GM23248 (cell line): ENCODE data around the gene DYSF. TPM values are rescaled to one million over a fixed set of nuclear protein-coding genes. Genes with fewer than 3 reads are reported as not detected.

Experiments
- DNase-seq: peaks from one replicate; pipeline ENCODE4 v3.0.0-alpha.2; 2015
- H2AFZ ChIP-seq: fragments of 200-600 bp; sonication (generic); 2 replicates; pipeline ENCODE4 v1.6.1; 2016; ENCODE audit warnings: antibody characterized with exemption
- H3F3A ChIP-seq: fragments of 200-600 bp; sonication (generic); 2 replicates; pipeline ENCODE4 v1.6.1; 2016; ENCODE audit warnings: mild to moderate bottlenecking, antibody characterized with exemption, mixed run types; ENCODE audit not compliant: insufficient read depth
- H3K27ac ChIP-seq: fragments of 200-600 bp; sonication (generic); 2 replicates; pipeline ENCODE4 v1.5.1; 2016; ENCODE audit warnings: mild to moderate bottlenecking
- H3K27me3 ChIP-seq: fragments of 200-600 bp; sonication (generic); replicated peaks from 2 replicates; pipeline ENCODE4 v1.6.1; 2016; ENCODE audit warnings: mild to moderate bottlenecking; ENCODE audit not compliant: insufficient read depth
- H3K36me3 ChIP-seq: fragments of 200-600 bp; sonication (generic); 2 replicates; pipeline ENCODE4 v1.6.1; 2016; ENCODE audit warnings: low read depth, mild to moderate bottlenecking
- H3K4me1 ChIP-seq: fragments of 200-600 bp; sonication (generic); 2 replicates; pipeline ENCODE4 v1.6.1; 2016; ENCODE audit warnings: mild to moderate bottlenecking; ENCODE audit not compliant: insufficient read depth
- H3K4me2 ChIP-seq: fragments of 200-600 bp; sonication (generic); one replicate; pipeline ENCODE4 v1.6.1; 2016; ENCODE audit warnings: mild to moderate bottlenecking; ENCODE audit not compliant: unreplicated experiment
- H3K4me3 ChIP-seq: fragments of 200-600 bp; sonication (generic); 2 replicates; pipeline ENCODE4 v1.5.1; 2016; ENCODE audit warnings: mild to moderate bottlenecking
- H3K79me2 ChIP-seq: fragments of 200-600 bp; sonication (generic); 2 replicates; pipeline ENCODE4 v1.6.1; 2016; ENCODE audit warnings: mild to moderate bottlenecking; ENCODE audit not compliant: insufficient read depth
- H3K9ac ChIP-seq: fragments of 200-600 bp; sonication (generic); 2 replicates; pipeline ENCODE4 v1.6.1; 2016; ENCODE audit warnings: mild to moderate bottlenecking
- H3K9me2 ChIP-seq: fragments of 200-600 bp; sonication (generic); 2 replicates; pipeline ENCODE4 v1.6.1; 2016; ENCODE audit warnings: mixed run types, mild to moderate bottlenecking, moderate library complexity; ENCODE audit not compliant: insufficient read depth
- H3K9me3 ChIP-seq: fragments of 200-600 bp; sonication (generic); one replicate; pipeline ENCODE4 v1.6.1; 2017; ENCODE audit warnings: low read depth
- H4K20me1 ChIP-seq: fragments of 200-600 bp; sonication (generic); 2 replicates; pipeline ENCODE4 v1.6.0; 2016; ENCODE audit not compliant: insufficient read depth
- EZH2 ChIP-seq: fragments of 200-600 bp; sonication (generic); IDR thresholded peaks from 2 replicates; pipeline ENCODE4 v1.6.1; 2018; ENCODE audit warnings: antibody characterized with exemption, mild to moderate bottlenecking; ENCODE audit not compliant: insufficient read depth, poor library complexity, severe bottlenecking
- EZH2phosphoT487 ChIP-seq: fragments of 200-600 bp; sonication (generic); IDR thresholded peaks from 2 replicates; pipeline ENCODE4 v1.6.1; 2018; ENCODE audit warnings: antibody characterized with exemption, moderate library complexity, mild to moderate bottlenecking, low read depth; ENCODE audit not compliant: insufficient read depth
- WGBS, 2 experiments: methylation state at CpG; one replicate each; pipeline ENCODE4 v1.1.6; 2015 to 2017; ENCODE audit warnings: low lambda C conversion rate in 2 of 2, low coverage in 1 of 2; ENCODE audit errors: missing lambda C conversion rate in 2 of 2; 5-methylcytosine and 5-hydroxymethylcytosine counted together
- in situ Hi-C: fragments of 300-500 bp; cut with MboI; formaldehyde crosslinking; loops from 2 replicates; pipeline ENCODE4 v1.15.0; 2020
- polyA plus RNA-seq: library from polyadenylated mRNA; unstranded; fragments of >200 nt; fragmentation: Nextera tagmentation; extraction: Ambion mirVana; gene quantifications from 2 replicates; pipeline ENCODE4 v1.2.1, GENCODE V29; 2016
- total RNA-seq: library from RNA; depleted of rRNA; stranded (reverse); fragments of >200 nt; shearing (Covaris generic); gene quantifications from 2 replicates; pipeline ENCODE4 v1.2.3, GENCODE V29; 2014

The DYSF gene
- total and polyA plus RNA-seq, 2 experiments from 2014 or later, result 0.25 to 0.54 TPM

DNA sequence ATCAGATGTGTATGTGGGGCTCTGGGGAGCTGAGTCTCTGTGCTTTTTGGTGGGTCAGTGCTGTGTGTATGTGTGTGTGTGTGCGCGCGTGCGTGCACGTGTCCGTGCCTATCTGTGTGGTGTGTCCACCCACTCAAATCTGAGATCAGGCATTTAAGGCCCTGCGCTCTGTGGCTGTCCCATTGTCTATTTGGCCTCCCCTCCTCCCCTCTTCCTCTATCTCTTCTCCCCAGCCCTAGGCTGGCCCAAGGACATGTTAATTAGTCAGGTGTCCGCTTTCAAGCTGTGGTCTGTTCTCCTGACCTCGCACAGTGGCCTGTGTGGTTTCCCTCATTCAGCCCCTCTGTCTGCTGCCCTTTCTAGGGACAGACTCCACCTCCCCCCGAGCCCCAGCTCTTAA is 136.4 kb downstream of the DYSF start:
- Histone ChIP-seq H3K9me3 (no peaks in the 10 kb centered on the region), H3K4me1 (no peaks in the 10 kb centered on the region), H3K27ac (no peak overlapping the region), H2AFZ (no peak overlapping the region), H3F3A (no peaks in the 10 kb centered on the region), H3K36me3 (no peaks in the 10 kb centered on the region), H3K9ac (no peak overlapping the region), H3K79me2 (no peaks in the 10 kb centered on the region), H3K4me2 (no peak overlapping the region), H3K27me3 (peaks cover 17% of the 10 kb centered on the region; the same call in 1 of the 2 replicates), H4K20me1 (no peaks in the 10 kb centered on the region), H3K9me2 (no peaks in the 10 kb centered on the region), H3K4me3 (no peak overlapping the region)
- in situ Hi-C loops, result no loop called here
- DNase-seq, result no peak
- TF ChIP-seq EZH2 (no peak), EZH2phosphoT487 (no peak)
- WGBS, 2 experiments, result 74 to 84% methylated on average over 10 of the region's 10 CpGs

DNA sequence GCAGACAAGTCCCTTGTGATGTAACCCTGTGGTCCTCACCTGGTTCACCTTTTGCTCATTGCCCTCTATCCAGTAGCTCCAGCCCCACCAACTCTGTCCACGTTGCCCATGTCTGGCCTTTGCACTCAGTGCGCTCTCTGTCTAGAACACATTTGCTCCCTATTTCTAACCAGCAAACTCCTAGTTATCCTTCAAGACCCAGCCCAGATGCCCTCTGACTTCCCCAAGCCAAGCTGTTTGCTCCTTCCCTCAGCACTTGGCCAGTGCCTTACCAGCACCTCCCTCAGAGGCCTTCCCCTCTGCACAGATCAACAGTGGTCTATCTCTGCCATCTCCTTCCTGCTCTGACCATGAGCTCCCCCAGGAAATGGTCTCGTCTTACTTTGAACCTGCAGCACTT is 137.7 kb downstream of the DYSF start:
- in situ Hi-C loops, result no loop called here
- H3K79me2 ChIP-seq, result no peaks in the 10 kb centered on the region

DNA sequence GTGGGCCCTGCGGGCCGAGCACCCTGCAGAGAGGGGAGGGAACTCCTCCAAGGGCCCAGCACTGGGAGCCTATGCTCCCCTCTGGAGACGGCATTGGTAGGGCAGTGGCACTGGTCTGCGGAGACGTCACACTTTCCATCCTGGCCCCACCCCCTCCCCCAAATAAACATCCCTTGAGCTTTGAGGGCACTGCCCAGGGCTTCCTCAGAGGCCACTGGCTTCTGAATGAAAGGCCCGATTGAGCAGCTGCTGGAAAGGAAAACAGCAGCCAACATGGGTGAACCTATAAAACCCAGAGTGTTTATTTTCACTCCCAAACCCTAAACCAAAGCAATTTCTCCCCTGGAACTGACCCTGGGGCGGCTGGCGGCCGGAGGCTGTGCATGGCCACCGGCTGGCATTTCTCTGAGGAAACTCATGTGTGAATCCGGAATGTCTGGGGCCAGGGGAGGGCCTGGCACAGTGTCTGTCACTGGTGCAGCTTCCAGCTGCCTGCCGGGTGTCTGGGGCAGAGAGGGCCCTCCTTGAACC is 138.9 kb downstream of the DYSF start:
- Histone ChIP-seq H3K9ac (no peak overlapping the region), H3K79me2 (no peaks in the 10 kb centered on the region), H3F3A (no peaks in the 10 kb centered on the region), H3K4me3 (no peak overlapping the region), H2AFZ (no peak overlapping the region), H4K20me1 (no peaks in the 10 kb centered on the region), H3K9me3 (no peaks in the 10 kb centered on the region), H3K9me2 (no peaks in the 10 kb centered on the region), H3K4me1 (no peaks in the 10 kb centered on the region), H3K27ac (no peak overlapping the region), H3K36me3 (no peaks in the 10 kb centered on the region), H3K27me3 (peaks cover 17% of the 10 kb centered on the region; the same call in 1 of the 2 replicates), H3K4me2 (no peak overlapping the region)
- 71 to 81% methylated on average over 10 to 12 of the region's 12 CpGs for WGBS, 2 experiments
- no peak for DNase-seq
- TF ChIP-seq EZH2 (no peak), EZH2phosphoT487 (no peak)
- in situ Hi-C loops, result no loop called here

More for the DNA sequence above, 137.7 kb downstream of the DYSF start:
- no peaks in the 10 kb centered on the region for H3K4me1 ChIP-seq
- no peak overlapping the region for H3K4me2 ChIP-seq
- H4K20me1 ChIP-seq, result no peaks in the 10 kb centered on the region
- no peaks in the 10 kb centered on the region for H3F3A ChIP-seq
- TF ChIP-seq EZH2, result no peak
- TF ChIP-seq EZH2phosphoT487, result no peak
- H3K36me3 ChIP-seq, result no peaks in the 10 kb centered on the region
- no peak overlapping the region for H2AFZ ChIP-seq
- no peaks in the 10 kb centered on the region for H3K9me2 ChIP-seq
- DNase-seq, result no peak
- no peak overlapping the region for H3K4me3 ChIP-seq
- peaks cover 17% of the 10 kb centered on the region; the same call in 1 of the 2 replicates for H3K27me3 ChIP-seq
- H3K27ac ChIP-seq, result no peak overlapping the region
- no peak overlapping the region for H3K9ac ChIP-seq
- WGBS, 2 experiments, result 70 to 78% methylated on average over 3 of the region's 3 CpGs
- H3K9me3 ChIP-seq, result no peaks in the 10 kb centered on the region

DNA sequence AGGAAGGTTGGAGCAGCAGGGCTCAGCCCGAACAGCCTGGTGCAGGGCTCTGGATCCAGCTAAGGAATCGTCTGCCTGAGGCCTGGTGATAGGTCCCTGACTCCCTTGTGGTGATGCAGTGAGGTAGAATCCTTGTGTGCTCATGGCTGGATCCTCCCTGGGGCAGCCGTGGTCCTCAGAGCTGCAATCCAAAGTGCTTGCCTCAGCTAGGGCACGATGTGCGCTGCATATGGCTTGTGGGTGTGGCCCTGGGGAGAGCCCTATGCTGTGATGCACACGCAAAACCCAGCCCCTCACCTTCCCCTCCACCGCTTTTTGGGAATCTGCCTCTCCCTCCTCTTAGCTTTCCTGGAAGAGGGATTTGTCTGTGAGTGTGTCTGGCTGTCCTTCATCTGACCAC is 142.2 kb downstream of the DYSF start:
- no peaks in the 10 kb centered on the region for H3K36me3 ChIP-seq
- no peak overlapping the region for H2AFZ ChIP-seq
- peaks cover 6% of the 10 kb centered on the region; the same call in 1 of the 2 replicates for H3K27me3 ChIP-seq
- no peak for DNase-seq
- H3K4me1 ChIP-seq, result no peaks in the 10 kb centered on the region
- no peaks in the 10 kb centered on the region for H3K9me2 ChIP-seq
- H4K20me1 ChIP-seq, result no peaks in the 10 kb centered on the region
- no peak overlapping the region for H3K4me2 ChIP-seq
- no peaks in the 10 kb centered on the region for H3F3A ChIP-seq
- no peaks in the 10 kb centered on the region for H3K79me2 ChIP-seq
- H3K9ac ChIP-seq, result no peak overlapping the region
- no peaks in the 10 kb centered on the region for H3K9me3 ChIP-seq
- 88 to 92% methylated on average over 7 of the region's 7 CpGs for WGBS, 2 experiments
- TF ChIP-seq EZH2 (no peak), EZH2phosphoT487 (no peak)
- no peak overlapping the region for H3K27ac ChIP-seq
- in situ Hi-C loops, result no loop called here
- H3K4me3 ChIP-seq, result no peak overlapping the region

DNA sequence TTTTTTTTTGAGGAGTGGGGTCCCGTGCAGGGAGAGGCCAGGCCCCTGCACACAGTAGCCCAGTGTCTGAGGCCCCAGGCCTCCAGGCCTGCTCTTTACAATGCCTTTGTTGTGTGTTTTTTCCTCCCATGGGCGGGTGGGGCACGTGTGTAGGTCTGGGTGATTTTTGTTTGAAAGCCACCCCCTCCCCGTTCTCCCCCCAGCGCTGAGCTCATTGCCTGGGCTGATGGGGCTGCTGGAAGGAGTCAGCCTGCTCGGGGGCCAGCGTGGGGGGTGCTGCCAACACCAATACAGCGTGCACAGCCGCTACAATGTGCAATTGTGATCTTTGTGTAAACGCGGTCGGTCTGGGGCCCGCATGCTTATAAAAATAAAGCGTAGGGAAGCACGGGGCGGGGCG is 142.7 kb downstream of the DYSF start:
- peaks cover 6% of the 10 kb centered on the region; the same call in 1 of the 2 replicates for H3K27me3 ChIP-seq
- H3K9ac ChIP-seq, result no peak overlapping the region
- no peaks in the 10 kb centered on the region for H3K9me3 ChIP-seq
- no peak overlapping the region for H3K4me3 ChIP-seq
- no peaks in the 10 kb centered on the region for H4K20me1 ChIP-seq
- in situ Hi-C loops, result no loop called here
- no peak overlapping the region for H2AFZ ChIP-seq
- TF ChIP-seq EZH2phosphoT487 (no peak), EZH2 (no peak)
- H3K4me1 ChIP-seq, result no peaks in the 10 kb centered on the region
- H3F3A ChIP-seq, result no peaks in the 10 kb centered on the region
- H3K9me2 ChIP-seq, result no peaks in the 10 kb centered on the region
- no peak overlapping the region for H3K27ac ChIP-seq
- no peaks in the 10 kb centered on the region for H3K79me2 ChIP-seq
- 35 to 38% methylated on average over 15 to 17 of the region's 17 CpGs for WGBS, 2 experiments
- no peak overlapping the region for H3K4me2 ChIP-seq
- DNase-seq, result no peak
- no peaks in the 10 kb centered on the region for H3K36me3 ChIP-seq
